ENCODE results near the gene TCERG1L.

Gene TCERG1L

DNA sequence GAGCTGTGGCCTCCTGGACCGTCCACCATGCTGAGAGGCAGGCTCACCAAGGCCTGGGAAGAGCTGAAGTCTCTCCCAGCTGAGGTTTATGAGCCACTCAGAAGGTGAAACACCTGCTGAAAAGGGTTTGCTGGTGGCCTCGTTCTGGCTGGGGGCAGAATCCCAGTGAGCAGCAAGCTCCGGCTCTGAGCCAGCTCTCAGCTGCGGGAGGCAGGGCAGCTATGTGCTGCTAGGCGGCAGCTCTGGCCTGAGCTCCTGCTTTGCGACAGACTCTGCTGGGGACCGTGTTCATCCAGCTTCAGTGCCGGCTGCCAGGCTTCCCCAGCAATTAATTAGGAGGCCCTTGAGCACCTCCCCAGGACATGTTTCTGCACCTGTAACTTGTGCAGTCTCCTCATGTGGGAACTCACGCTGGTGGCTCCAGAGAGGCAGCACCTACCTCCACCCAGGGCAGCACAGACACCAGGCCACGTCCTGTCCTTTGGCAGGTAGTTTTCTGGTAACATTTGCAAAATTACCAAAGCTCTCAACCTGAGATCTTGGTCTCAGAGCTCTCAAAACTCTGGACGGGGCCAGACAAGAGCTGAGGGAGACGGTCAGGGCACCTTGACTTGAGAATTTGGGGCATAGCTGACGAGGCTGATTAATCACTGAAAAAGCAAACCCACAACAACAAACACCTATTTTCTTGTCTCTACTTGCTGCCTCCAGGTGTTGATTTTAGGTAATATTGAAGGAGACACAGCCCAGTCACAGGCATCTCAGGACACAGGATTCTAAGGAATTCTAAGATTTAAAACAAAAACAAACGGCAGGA is 185.0 kb downstream of the TCERG1L start:
- TF ChIP-seq, protein P1, sequence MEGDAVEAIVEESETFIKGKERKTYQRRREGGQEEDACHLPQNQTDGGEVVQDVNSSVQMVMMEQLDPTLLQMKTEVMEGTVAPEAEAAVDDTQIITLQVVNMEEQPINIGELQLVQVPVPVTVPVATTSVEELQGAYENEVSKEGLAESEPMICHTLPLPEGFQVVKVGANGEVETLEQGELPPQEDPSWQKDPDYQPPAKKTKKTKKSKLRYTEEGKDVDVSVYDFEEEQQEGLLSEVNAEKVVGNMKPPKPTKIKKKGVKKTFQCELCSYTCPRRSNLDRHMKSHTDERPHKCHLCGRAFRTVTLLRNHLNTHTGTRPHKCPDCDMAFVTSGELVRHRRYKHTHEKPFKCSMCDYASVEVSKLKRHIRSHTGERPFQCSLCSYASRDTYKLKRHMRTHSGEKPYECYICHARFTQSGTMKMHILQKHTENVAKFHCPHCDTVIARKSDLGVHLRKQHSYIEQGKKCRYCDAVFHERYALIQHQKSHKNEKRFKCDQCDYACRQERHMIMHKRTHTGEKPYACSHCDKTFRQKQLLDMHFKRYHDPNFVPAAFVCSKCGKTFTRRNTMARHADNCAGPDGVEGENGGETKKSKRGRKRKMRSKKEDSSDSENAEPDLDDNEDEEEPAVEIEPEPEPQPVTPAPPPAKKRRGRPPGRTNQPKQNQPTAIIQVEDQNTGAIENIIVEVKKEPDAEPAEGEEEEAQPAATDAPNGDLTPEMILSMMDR (IDR thresholded peaks at IDR 0.05): no peak
- Histone ChIP-seq H3K4me3 (no peak overlapping the region), H3K27ac (no peak overlapping the region), H3K4me1 (no peaks in the 10 kb centered on the region), H3K36me3 (no peaks in the 10 kb centered on the region), H3K27me3 (peaks cover 0 to 16% of the 10 kb centered on the region in 2 donors), H3K9me3 (no peaks in the 10 kb centered on the region)
- intact Hi-C loops (cut with DNase I; ENCODE audit: low total_unique reads): no loop called here
- no peak for DNase-seq

DNA sequence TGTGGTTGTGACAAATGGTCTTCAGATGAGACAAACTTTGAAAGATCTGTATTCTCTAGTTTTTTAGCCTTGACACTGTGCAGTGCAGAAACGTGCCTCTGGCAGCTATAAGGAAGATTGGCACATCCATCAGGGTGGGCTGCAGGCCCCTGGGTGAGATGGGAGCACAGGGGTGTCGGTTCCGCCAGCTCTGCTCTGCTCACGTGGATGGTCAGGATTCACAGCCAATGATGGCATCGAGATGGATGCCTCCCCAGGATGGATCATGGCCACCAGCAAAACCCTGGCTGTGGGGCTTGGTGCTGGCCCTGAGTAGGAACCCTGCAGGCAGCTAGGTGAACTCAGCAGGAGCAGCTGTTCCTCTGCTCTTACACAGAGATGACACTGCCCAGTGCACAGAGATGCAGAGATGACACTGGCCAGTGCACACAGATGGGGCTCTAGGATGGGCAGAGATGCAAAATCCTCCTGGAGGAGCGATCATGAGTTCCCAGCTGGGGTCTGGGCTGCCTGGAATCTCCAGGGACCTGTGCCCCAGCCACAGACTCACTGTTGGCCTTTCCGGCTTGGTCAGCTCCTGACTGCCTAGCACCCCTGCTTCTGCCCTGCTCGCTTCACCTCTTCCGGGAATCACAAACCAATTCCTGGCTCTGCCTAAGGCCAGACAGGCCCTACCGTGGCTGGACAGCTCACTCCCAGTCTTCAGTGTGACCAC is 185.9 kb downstream of the TCERG1L start:
- Histone ChIP-seq H3K36me3 (no peaks in the 10 kb centered on the region), H3K4me1 (no peaks in the 10 kb centered on the region), H3K4me3 (no peak overlapping the region), H3K9me3 (no peaks in the 10 kb centered on the region), H3K27ac (no peak overlapping the region), H3K27me3 (peaks cover 0 to 16% of the 10 kb centered on the region in 2 donors)
- DNase-seq: no peak
- intact Hi-C loops (cut with DNase I; ENCODE audit: low total_unique reads): no loop called here
- TF ChIP-seq, protein P1 (IDR thresholded peaks at IDR 0.05): no peak

DNA sequence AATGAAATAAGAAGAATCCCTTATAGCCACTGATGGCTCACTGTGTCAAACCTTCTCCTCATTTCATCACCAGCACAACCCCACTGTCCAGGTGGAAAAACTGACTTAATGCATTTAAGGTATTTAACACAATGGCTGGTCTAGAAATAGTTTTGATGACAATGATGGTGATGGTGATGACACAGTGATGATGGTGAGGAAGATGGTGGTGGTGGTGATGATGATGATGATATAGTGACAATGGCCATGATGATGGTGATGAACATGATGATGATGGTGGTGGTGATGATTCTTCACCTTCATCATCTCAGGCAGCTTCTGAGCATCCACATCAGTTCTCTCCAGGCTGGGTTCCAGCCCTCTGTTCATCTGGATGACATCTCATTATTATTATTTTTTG is 186.6 kb downstream of the TCERG1L start:
- TF ChIP-seq, protein P1 (IDR thresholded peaks at IDR 0.05): no peak
- no peaks in the 10 kb centered on the region for H3K36me3 ChIP-seq
- H3K9me3 ChIP-seq: no peaks in the 10 kb centered on the region
- H3K27ac ChIP-seq: no peak overlapping the region
- no peak for DNase-seq
- no peaks in the 10 kb centered on the region for H3K4me1 ChIP-seq
- peaks cover 0 to 16% of the 10 kb centered on the region in 2 donors for H3K27me3 ChIP-seq
- intact Hi-C loops (cut with DNase I; ENCODE audit: low total_unique reads): no loop called here
- H3K4me3 ChIP-seq: no peak overlapping the region

DNA sequence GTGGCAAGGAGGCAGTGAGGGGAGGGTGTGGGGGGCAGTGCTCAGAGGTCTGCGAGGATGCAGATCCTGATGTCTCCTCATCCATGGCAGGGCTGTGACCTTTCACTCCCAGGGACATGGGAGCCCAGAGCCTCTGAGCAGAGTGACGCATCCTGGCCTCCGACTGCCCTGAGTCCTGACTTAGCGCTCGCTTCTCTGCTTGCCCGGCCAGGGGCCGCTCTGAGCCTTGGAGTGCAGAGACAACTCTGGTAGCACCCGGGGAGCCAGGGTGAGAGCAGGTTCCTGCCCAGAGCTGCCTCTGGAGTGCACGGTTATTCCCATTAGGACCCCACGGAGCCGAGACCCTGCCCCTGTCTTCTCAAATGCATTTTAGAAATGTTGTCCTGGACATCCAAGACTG is 188.0 kb downstream of the TCERG1L start:
- no peak for DNase-seq
- TF ChIP-seq, protein P1 (IDR thresholded peaks at IDR 0.05): no peak
- intact Hi-C loops (cut with DNase I; ENCODE audit: low total_unique reads): no loop called here
- Histone ChIP-seq H3K4me3 (no peak overlapping the region), H3K27me3 (peaks cover 0 to 16% of the 10 kb centered on the region in 2 donors), H3K36me3 (no peaks in the 10 kb centered on the region), H3K27ac (no peak overlapping the region), H3K4me1 (no peaks in the 10 kb centered on the region), H3K9me3 (no peaks in the 10 kb centered on the region)

DNA sequence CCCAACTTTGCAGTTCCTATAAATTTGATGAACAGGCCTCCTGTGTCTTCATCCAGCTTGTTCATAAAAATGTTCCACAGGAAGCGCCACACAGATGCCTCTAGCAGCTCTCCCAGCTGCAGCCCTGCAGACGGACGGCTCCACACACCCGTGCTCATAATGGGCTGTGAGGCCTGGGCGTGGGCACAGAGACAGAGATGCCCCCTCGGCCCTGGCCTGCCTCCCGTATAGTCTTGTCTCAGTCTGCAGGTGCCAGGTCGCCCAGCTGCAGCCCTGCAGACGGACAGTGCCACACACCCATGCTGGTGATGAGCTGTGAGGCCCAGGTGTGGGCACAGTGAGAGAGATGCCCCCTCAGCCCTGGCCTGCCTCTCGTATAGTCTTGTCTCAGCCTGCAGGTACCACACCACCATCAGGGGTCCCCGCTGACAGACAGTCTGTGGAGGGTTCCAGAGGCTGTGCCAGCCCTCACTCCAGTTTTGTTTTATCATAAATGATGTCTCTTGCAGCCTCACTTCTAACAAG is 189.9 kb downstream of the TCERG1L start:
- DNase-seq: no peak
- H3K36me3 ChIP-seq: no peaks in the 10 kb centered on the region
- H3K4me1 ChIP-seq: no peaks in the 10 kb centered on the region
- no peak overlapping the region for H3K4me3 ChIP-seq
- TF ChIP-seq, protein P1 (IDR thresholded peaks at IDR 0.05): no peak
- intact Hi-C loops (cut with DNase I; ENCODE audit: low total_unique reads): no loop called here
- no peaks in the 10 kb centered on the region for H3K9me3 ChIP-seq
- H3K27me3 ChIP-seq: peaks cover 0 to 10% of the 10 kb centered on the region in 2 donors
- no peak overlapping the region for H3K27ac ChIP-seq
